IMR-90 (cell line): ENCODE results near the gene BLMH. TPM values are rescaled to one million over a fixed set of nuclear protein-coding genes. Genes with fewer than 3 reads are reported as not detected.

Experiments used
- ATAC-seq: fragments of 200-7000 bp; cut with Tn5 transposase; 2 replicates; pipeline ENCODE4 v1.9.1; 2020; ENCODE audit warnings: low read depth, mild to moderate bottlenecking, moderate library complexity
- BruUV-seq: library from RNA; stranded (reverse); fragments of 400-500 nt; replicated peaks from 2 replicates; lab custom pipeline; 2021; lab: Mats Ljungman, UMichigan
- CTCF ChIA-PET: fragments of 300-600 bp; formaldehyde crosslinking; extraction: SDS; loops from one replicate; lab custom pipeline; 2021; ENCODE audit warnings: antibody characterized with exemption; lab: Yijun Ruan, JAX
- POLR2A ChIA-PET: fragments of 300-600 bp; sonication (Branson Sonifier 250); formaldehyde crosslinking; loops from one replicate; lab custom pipeline; 2022; ENCODE audit warnings: antibody characterized with exemption; ENCODE audit not compliant: unreplicated experiment; lab: Charles Lee
- DNase-seq: peaks from one replicate; pipeline ENCODE4 v3.0.0; 2013
- H2AFZ ChIP-seq: replicated peaks from 2 replicates; pipeline ENCODE3; 2013; ENCODE audit warnings: low read length, mild to moderate bottlenecking; ENCODE audit not compliant: poor library complexity
- H2AK5ac ChIP-seq: 2 replicates; pipeline ENCODE4 v1.6.1; 2013; ENCODE audit warnings: low read depth, low read length, inconsistent platforms
- H2AK9ac ChIP-seq: replicated peaks from 2 replicates; pipeline ENCODE3; 2013; ENCODE audit warnings: mild to moderate bottlenecking, low read depth, low read length, moderate library complexity; ENCODE audit not compliant: poor library complexity
- H2BK120ac ChIP-seq: 2 replicates; pipeline ENCODE4 v1.6.1; 2013; ENCODE audit warnings: low read depth, low read length, inconsistent platforms
- H2BK15ac ChIP-seq: 3 replicates; pipeline ENCODE4 v1.6.1; 2013; ENCODE audit warnings: low read depth, low read length, inconsistent platforms
- H2BK20ac ChIP-seq: 2 replicates; pipeline ENCODE4 v1.6.1; 2013; ENCODE audit warnings: low read depth, mild to moderate bottlenecking, inconsistent platforms, low read length, moderate library complexity
- H2BK5ac ChIP-seq: 2 replicates; pipeline ENCODE4 v1.6.1; 2013; ENCODE audit warnings: mild to moderate bottlenecking, low read depth, low read length, inconsistent platforms; ENCODE audit not compliant: poor library complexity, severe bottlenecking
- H3K14ac ChIP-seq: replicated peaks from 2 replicates; pipeline ENCODE4 v1.6.1; 2013; ENCODE audit warnings: low read depth, low read length, inconsistent platforms
- H3K18ac ChIP-seq: 2 replicates; pipeline ENCODE4 v1.6.1; 2013; ENCODE audit warnings: low read depth, low read length, control low read depth
- H3K23ac ChIP-seq: 2 replicates; pipeline ENCODE4 v1.6.1; 2013; ENCODE audit warnings: low read depth, low read length, inconsistent platforms
- H3K27ac ChIP-seq: 2 replicates; pipeline ENCODE4 v1.5.1; 2013; ENCODE audit warnings: mild to moderate bottlenecking, control low read depth, low read length; ENCODE audit not compliant: insufficient read depth
- H3K27me3 ChIP-seq: 2 replicates; pipeline ENCODE4 v1.6.1; 2013; ENCODE audit warnings: low read length; ENCODE audit not compliant: control insufficient read depth, insufficient read depth
- H3K36me3 ChIP-seq: 2 replicates; pipeline ENCODE4 v1.6.1; 2013; ENCODE audit warnings: low read length, mixed read lengths; ENCODE audit not compliant: control insufficient read depth, insufficient read depth
- H3K4ac ChIP-seq: 2 replicates; pipeline ENCODE4 v1.6.1; 2013; ENCODE audit warnings: low read depth, low read length, inconsistent platforms
- H3K4me1 ChIP-seq: 2 replicates; pipeline ENCODE4 v1.6.1; 2013; ENCODE audit warnings: low read length, mixed read lengths; ENCODE audit not compliant: control insufficient read depth, insufficient read depth
- H3K4me2 ChIP-seq: 2 replicates; pipeline ENCODE4 v1.6.1; 2013; ENCODE audit warnings: low read depth, mild to moderate bottlenecking, control low read depth, low read length, moderate library complexity
- H3K4me3 ChIP-seq: 2 replicates; pipeline ENCODE4 v1.5.1; 2013; ENCODE audit warnings: low read depth, mild to moderate bottlenecking, control low read depth, low read length, moderate library complexity; ENCODE audit not compliant: insufficient read depth
- H3K56ac ChIP-seq: 2 replicates; pipeline ENCODE4 v1.6.1; 2013; ENCODE audit warnings: low read length, inconsistent platforms; ENCODE audit not compliant: insufficient read depth; ENCODE audit errors: extremely low read depth
- H3K79me1 ChIP-seq, 2 experiments: 2 replicates each; pipeline ENCODE4 v1.6.1; 2013; ENCODE audit warnings: low read length in 2 of 2, inconsistent platforms in 1 of 2, low read depth in 1 of 2
- H3K9ac ChIP-seq: 2 replicates; pipeline ENCODE4 v1.6.1; 2013; ENCODE audit warnings: low read depth, low read length, control low read depth
- H3K9me1 ChIP-seq: 2 replicates; pipeline ENCODE4 v1.6.1; 2013; ENCODE audit warnings: low read length, inconsistent platforms; ENCODE audit not compliant: insufficient read depth
- H3K9me3 ChIP-seq: 2 replicates; pipeline ENCODE4 v1.6.1; 2013; ENCODE audit warnings: low read length; ENCODE audit not compliant: control insufficient read depth, insufficient read depth
- H4K20me1 ChIP-seq: 2 replicates; pipeline ENCODE4 v1.6.1; 2013; ENCODE audit warnings: low read length, inconsistent platforms; ENCODE audit not compliant: insufficient read depth
- H4K5ac ChIP-seq: 2 replicates; pipeline ENCODE4 v1.6.1; 2013; ENCODE audit warnings: mild to moderate bottlenecking, low read depth, low read length, control low read depth
- H4K8ac ChIP-seq, 2 experiments: 2 replicates each; pipeline ENCODE4 v1.6.1; 2013; ENCODE audit warnings: low read depth in 2 of 2, low read length in 2 of 2, control low read depth in 1 of 2, inconsistent platforms in 1 of 2
- H4K91ac ChIP-seq: 2 replicates; pipeline ENCODE4 v1.6.1; 2013; ENCODE audit warnings: low read depth, low read length, inconsistent platforms; ENCODE audit not compliant: insufficient read depth
- CEBPB ChIP-seq: IDR thresholded peaks from 2 replicates; pipeline ENCODE4 v1.6.1; 2012; ENCODE audit warnings: low read depth, low read length, improper control_type of control experiment
- FOS ChIP-seq: fragments of 150-350 bp; IDR thresholded peaks from 2 replicates; pipeline ENCODE4 v1.6.1; 2016; ENCODE audit warnings: low read depth, low read length
- MAFK ChIP-seq: IDR thresholded peaks from 2 replicates; pipeline ENCODE4 v1.6.1; 2012; ENCODE audit warnings: low read depth, low read length, improper control_type of control experiment
- MXI1 ChIP-seq: IDR thresholded peaks from 2 replicates; pipeline ENCODE4 v1.6.1; 2012; ENCODE audit warnings: low read depth, mild to moderate bottlenecking, low read length, moderate library complexity, borderline replicate concordance
- NFE2L2 ChIP-seq: fragments of 150-350 bp; IDR thresholded peaks from 2 replicates; pipeline ENCODE4 v1.6.1; 2016; ENCODE audit warnings: low read depth, mild to moderate bottlenecking, low read length
- POLR2A ChIP-seq: IDR thresholded peaks from 2 replicates; pipeline ENCODE4 v1.6.1; 2012; ENCODE audit warnings: mild to moderate bottlenecking, low read depth, low read length
- RCOR1 ChIP-seq: IDR thresholded peaks from 2 replicates; pipeline ENCODE4 v1.6.1; 2012; ENCODE audit warnings: mild to moderate bottlenecking, low read length, improper control_type of control experiment; ENCODE audit not compliant: insufficient replicate concordance
- WGBS, 2 experiments: methylation state at CpG; one replicate each; pipeline versions ENCODE4 v1.1.5 to v1.1.7; 2013; ENCODE audit warnings: missing lambda C conversion rate in 2 of 2; ENCODE audit not compliant: insufficient read length in 1 of 2; ENCODE audit errors: extremely low coverage in 2 of 2; 5-methylcytosine and 5-hydroxymethylcytosine counted together
- dilution Hi-C: fragments of 300-500 bp; cut with HindIII; formaldehyde crosslinking; loops from one replicate; pipeline ENCODE4 v1.14.3; 2018; ENCODE audit warnings: low sequenced_read_pairs; ENCODE audit not compliant: unreplicated experiment
- in situ Hi-C: fragments of 300-500 bp; cut with MboI; formaldehyde crosslinking; loops from 3 replicates; pipeline ENCODE4 v1.14.3; 2019; ENCODE audit warnings: low sequenced_read_pairs, inconsistent platforms, mixed read lengths
- intact Hi-C: fragments of 100-400 bp; cut with micrococcal nuclease; formaldehyde crosslinking; loops from 2 replicates; pipeline ENCODE4 v1.10.0; 2022
- polyA plus RNA-seq, 3 experiments: library from polyadenylated mRNA; depleted of rRNA; stranded (reverse); fragments of >200 nt; gene quantifications; 2 replicates each; pipeline ENCODE4 v1.2.3, GENCODE V29; 2012; ENCODE audit warnings: low replicate concordance in 1 of 3
- total RNA-seq: library from RNA; depleted of rRNA; stranded (reverse); fragments of >200 nt; gene quantifications from 2 replicates; pipeline ENCODE4 v1.2.3, GENCODE V29; 2012
- TF ChIP-seq, protein P1 (sequence below): fragments of 150-350 bp; IDR thresholded peaks from 2 replicates; pipeline ENCODE4 v1.6.1; 2016; ENCODE audit warnings: low read depth, mild to moderate bottlenecking, low read length, moderate library complexity, borderline replicate concordance

The BLMH gene
- total and polyA plus RNA-seq, 2 of the 4 experiments (the other 2 are of a cell fraction) = 17.3 to 20.8 TPM

DNA sequence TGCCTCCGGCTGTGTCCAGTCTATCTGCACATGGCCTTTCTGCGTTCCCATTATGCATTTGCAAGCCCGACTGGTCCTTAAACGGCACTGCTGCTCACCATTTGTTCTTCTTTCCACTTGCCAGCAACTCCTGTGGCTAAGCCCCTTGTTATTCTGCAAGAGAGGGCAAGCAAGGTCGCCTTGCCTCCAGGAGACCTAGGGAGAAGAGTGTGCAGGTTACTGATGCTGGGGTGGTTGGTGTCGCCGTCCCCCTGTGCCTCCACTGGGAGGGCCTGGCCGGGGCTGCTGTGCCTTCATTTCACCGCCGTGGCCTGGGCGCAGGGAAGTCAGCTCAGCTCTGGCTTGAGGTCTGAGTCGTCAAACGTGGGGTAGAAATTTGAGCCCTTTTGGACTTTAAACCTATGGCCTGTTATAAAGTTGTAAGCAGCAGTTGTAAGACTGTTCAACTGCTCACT, 69.0 kb downstream of the BLMH start:
- H2AFZ ChIP-seq = no peak overlapping the region
- H2BK120ac ChIP-seq = no peak overlapping the region
- no peaks in the 10 kb centered on the region for H3K79me1 ChIP-seq
- 85% methylated on average over 3 of the region's 13 CpGs; no CpG with 5 or more reads in 1 of the 2 experiments for WGBS, 2 experiments
- peaks cover 53% of the 10 kb centered on the region for H3K27me3 ChIP-seq
- no peak overlapping the region for H2BK15ac ChIP-seq
- no peak overlapping the region for H3K4me2 ChIP-seq
- no peaks in the 10 kb centered on the region for H3K4me1 ChIP-seq
- no peak overlapping the region for H3K9ac ChIP-seq
- no peak overlapping the region for H3K18ac ChIP-seq
- CTCF ChIA-PET = no interaction called here
- H3K36me3 ChIP-seq = no peaks in the 10 kb centered on the region
- DNase-seq (no peak), ATAC-seq (no peak)
- intact Hi-C loops (no loop called here), dilution Hi-C loops (no loop called here), in situ Hi-C loops (no loop called here)
- peak overlapping the region; percentile 35 for H2AK9ac ChIP-seq
- H3K56ac ChIP-seq = no peak overlapping the region
- H3K4ac ChIP-seq = no peak overlapping the region
- no peak overlapping the region for H4K5ac ChIP-seq
- H4K91ac ChIP-seq = no peak overlapping the region
- no peak overlapping the region for H2BK5ac ChIP-seq
- BruUV-seq = no TSS peak
- no peak for TF ChIP-seq POLR2A
- TF ChIP-seq MAFK = no peak
- TF ChIP-seq MXI1 = no peak
- no peak for TF ChIP-seq NFE2L2
- TF ChIP-seq FOS = no peak
- TF ChIP-seq, protein P1, sequence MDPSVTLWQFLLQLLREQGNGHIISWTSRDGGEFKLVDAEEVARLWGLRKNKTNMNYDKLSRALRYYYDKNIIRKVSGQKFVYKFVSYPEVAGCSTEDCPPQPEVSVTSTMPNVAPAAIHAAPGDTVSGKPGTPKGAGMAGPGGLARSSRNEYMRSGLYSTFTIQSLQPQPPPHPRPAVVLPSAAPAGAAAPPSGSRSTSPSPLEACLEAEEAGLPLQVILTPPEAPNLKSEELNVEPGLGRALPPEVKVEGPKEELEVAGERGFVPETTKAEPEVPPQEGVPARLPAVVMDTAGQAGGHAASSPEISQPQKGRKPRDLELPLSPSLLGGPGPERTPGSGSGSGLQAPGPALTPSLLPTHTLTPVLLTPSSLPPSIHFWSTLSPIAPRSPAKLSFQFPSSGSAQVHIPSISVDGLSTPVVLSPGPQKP = no peak
- TF ChIP-seq RCOR1 = no peak
- TF ChIP-seq CEBPB = no peak
- H4K8ac ChIP-seq = no peak overlapping the region
- 0 out of 2 replicates have a peak, but pooled peaks cover 3% of the 10 kb centered on the region for H3K9me1 ChIP-seq
- no peak overlapping the region for H3K4me3 ChIP-seq
- H2AK5ac ChIP-seq = no peak overlapping the region
- no peak overlapping the region for H3K23ac ChIP-seq
- H3K9me3 ChIP-seq = no peaks in the 10 kb centered on the region
- no peak overlapping the region for H3K14ac ChIP-seq
- POLR2A ChIA-PET = no interaction called here
- H4K20me1 ChIP-seq = no peaks in the 10 kb centered on the region
- no peak overlapping the region for H3K27ac ChIP-seq
- no peak overlapping the region for H2BK20ac ChIP-seq
